A549 treated with CORT108297 at 1 μM for 4 hours (cell line): ENCODE results near the gene EYA3. TPM values are rescaled to one million over a fixed set of nuclear protein-coding genes. Genes with fewer than 3 reads are reported as not detected.

Experiments used
- total RNA-seq: library from RNA; stranded (reverse); fragments of 200-300 nt; extraction: Qiagen RNA extraction; gene quantifications from 5 replicates; pipeline ENCODE4 v1.2.3, GENCODE V29; 2022

Gene EYA3, protein sequence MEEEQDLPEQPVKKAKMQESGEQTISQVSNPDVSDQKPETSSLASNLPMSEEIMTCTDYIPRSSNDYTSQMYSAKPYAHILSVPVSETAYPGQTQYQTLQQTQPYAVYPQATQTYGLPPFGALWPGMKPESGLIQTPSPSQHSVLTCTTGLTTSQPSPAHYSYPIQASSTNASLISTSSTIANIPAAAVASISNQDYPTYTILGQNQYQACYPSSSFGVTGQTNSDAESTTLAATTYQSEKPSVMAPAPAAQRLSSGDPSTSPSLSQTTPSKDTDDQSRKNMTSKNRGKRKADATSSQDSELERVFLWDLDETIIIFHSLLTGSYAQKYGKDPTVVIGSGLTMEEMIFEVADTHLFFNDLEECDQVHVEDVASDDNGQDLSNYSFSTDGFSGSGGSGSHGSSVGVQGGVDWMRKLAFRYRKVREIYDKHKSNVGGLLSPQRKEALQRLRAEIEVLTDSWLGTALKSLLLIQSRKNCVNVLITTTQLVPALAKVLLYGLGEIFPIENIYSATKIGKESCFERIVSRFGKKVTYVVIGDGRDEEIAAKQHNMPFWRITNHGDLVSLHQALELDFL
- 5.7 to 6.9 TPM (median 6.2 TPM) in 5 replicates for total RNA-seq

GRCh38 chr1:28088168-28088961, at the start of gene EYA3:
Gene EYA3 (minus strand): TSS chr1:28088610. CDS start chr1:28058026, 30,584 bp downstream.

GRCh38 chr1:27959792-27960603, 128.4 kb downstream of the EYA3 start, which contains the start of gene XKR8:
Gene XKR8 (plus strand): TSS chr1:27959973. CDS start chr1:27960070, 97 bp downstream.

DNA sequence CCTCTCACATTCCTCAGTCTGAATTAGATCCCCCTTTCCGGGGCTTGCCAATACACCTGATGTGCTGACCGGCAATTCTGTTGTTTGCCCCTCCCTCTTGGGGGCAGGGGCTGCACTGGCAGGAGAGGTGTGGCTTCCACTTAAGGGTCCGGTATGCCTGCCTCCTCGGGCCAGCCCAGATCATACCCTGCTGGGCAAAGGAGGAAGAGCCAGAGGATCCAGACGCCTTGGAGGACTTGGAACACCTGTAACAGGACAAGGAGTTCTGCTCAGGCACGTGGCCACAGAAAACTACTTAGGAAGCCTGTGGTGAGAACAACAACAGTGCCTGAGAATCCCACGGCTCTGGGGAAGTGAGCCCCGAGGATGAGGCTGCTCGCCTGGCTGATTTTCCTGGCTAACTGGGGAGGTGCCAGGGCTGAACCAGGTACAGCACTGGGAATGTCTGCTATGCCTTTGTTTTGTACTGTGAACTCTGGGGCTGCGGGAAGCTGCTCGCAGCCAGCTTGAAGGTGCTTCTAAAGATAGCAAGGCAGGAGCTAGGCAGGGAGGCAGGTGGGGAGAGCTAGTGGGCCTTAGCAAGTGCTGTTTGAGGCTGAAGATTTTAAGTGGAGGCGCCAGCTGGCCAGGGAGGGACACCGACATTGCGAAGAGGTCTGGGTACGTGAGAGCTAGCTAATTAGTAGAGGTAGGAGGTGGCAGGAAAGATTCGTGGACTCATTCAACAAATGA, 153.4 kb downstream of the EYA3 start, which contains the start of gene SMPDL3B:
TSS of gene SMPDL3B (plus strand) at position 183 of the 732 bp plus-strand sequence. CDS start at position 367, 184 bp downstream.

Other genes starting within 250 kb of the EYA3 start
- 0.67 to 1.2 TPM (median 0.76 TPM) in 5 replicates for gene THEMIS2, start 216.1 kb downstream of the EYA3 start, total RNA-seq
- 37.1 to 42.8 TPM (median 38.4 TPM) in 5 replicates for gene RPA2, start 174.0 kb downstream of the EYA3 start, total RNA-seq
- 0.88 to 1.4 TPM (median 1.1 TPM) in 5 replicates for gene SMPDL3B, start 153.6 kb downstream of the EYA3 start, total RNA-seq
- 4.4 to 6.5 TPM (median 6.1 TPM) in 5 replicates for gene XKR8, start 128.6 kb downstream of the EYA3 start, total RNA-seq
- 0.14 to 0.32 TPM (median 0.25 TPM) in 5 replicates for gene PTAFR, start 88.1 kb upstream of the EYA3 start, total RNA-seq
- 68.6 to 81.5 TPM (median 70.8 TPM) in 5 replicates for gene DNAJC8, start 144.4 kb upstream of the EYA3 start, total RNA-seq
- gene ATP5IF1, start 147.5 kb upstream of the EYA3 start, total RNA-seq: 154 to 183 TPM (median 166 TPM) in 5 replicates
- gene SESN2, start 170.9 kb upstream of the EYA3 start, total RNA-seq: 6.5 to 11.2 TPM (median 8.7 TPM) in 5 replicates
- 15.7 to 19.6 TPM (median 16.9 TPM) in 5 replicates for gene MED18, start 240.4 kb upstream of the EYA3 start, total RNA-seq